Natural killer cell treated with Interleukin-12 subunit alpha and Interleukin-12 subunit beta and Interleukin-15 and Interleukin-18, amount 100 ng/mL, for 72 hours (primary cell): ENCODE measurements around the gene ZNF28. TPM values are rescaled to one million over a fixed set of nuclear protein-coding genes. Genes with fewer than 3 reads are reported as not detected.
"Not testable (repeated sequence)": the region's sequence is repeated elsewhere in the genome, so short reads cannot be mapped to it uniquely, and the experiment has no call there.

ENCODE experiments used
- ATAC-seq, 2 donors: fragments of 150-1000 bp; cut with Tn5 transposase in 1 of 2; sonication (Bioruptor Pico), chemical (Tn5 transposase) in 1 of 2; 2 replicates each; pipeline ENCODE4 v1.10.0; 2021
- DNase-seq: peaks from one replicate; pipeline ENCODE4 v3.0.0; 2022; ENCODE audit warnings: low spot score
- H3K27ac Mint-ChIP-seq, 2 donors: 1 replicate in 1 of 2; 2 replicates in 1 of 2; pipeline ENCODE4 v1.8.0; 2022; ENCODE audit warnings: mixed read lengths in 2 of 2, mild to moderate bottlenecking in 1 of 2, moderate library complexity in 1 of 2
- H3K27me3 Mint-ChIP-seq, 2 donors: 1 replicate in 1 of 2; 2 replicates in 1 of 2; pipeline ENCODE4 v1.8.0; 2022; ENCODE audit warnings: mixed read lengths in 2 of 2
- H3K36me3 Mint-ChIP-seq: one replicate; pipeline ENCODE4 v1.8.0; 2022; ENCODE audit warnings: mixed read lengths
- H3K4me1 Mint-ChIP-seq, 2 donors: 1 replicate in 1 of 2; 2 replicates in 1 of 2; pipeline ENCODE4 v1.8.0; 2022; ENCODE audit warnings: low read depth in 2 of 2, mixed read lengths in 2 of 2, mild to moderate bottlenecking in 1 of 2
- H3K4me3 Mint-ChIP-seq: one replicate; pipeline ENCODE4 v1.8.0; 2022; ENCODE audit warnings: mixed read lengths
- H3K9me3 Mint-ChIP-seq: 2 replicates; pipeline ENCODE4 v1.8.0; 2022; ENCODE audit warnings: mixed read lengths
- total RNA-seq, 2 donors: library from RNA; stranded (reverse); gene quantifications; one replicate each; pipeline ENCODE4 v1.2.3, GENCODE V29; 2022

Gene ZNF28
- total RNA-seq, 2 donors from 2014 or later: 11.3 to 24.7 TPM

- ATAC-seq (no peak), DNase-seq (no peak)
- Mint-ChIP-seq H3K27me3 (no peaks in the 10 kb centered on the region), H3K4me3 (no peak overlapping the region), H3K36me3 (peaks cover 39% of the 10 kb centered on the region), H3K27ac (no peak overlapping the region), H3K4me1 (peaks cover 0 to 3% of the 10 kb centered on the region in 2 donors), H3K9me3 (peaks cover 3% of the 10 kb centered on the region)
These were observed 11.6 kb downstream of the ZNF28 start for GRCh38 chr19:52809801-52810200.

- H3K9me3 Mint-ChIP-seq: peaks cover 35% of the 10 kb centered on the region
- H3K27ac Mint-ChIP-seq, DNase-seq, ATAC-seq, H3K4me1 Mint-ChIP-seq, H3K4me3 Mint-ChIP-seq, H3K27me3 Mint-ChIP-seq: not testable (repeated sequence)
- peaks cover 85% of the 10 kb centered on the region for H3K36me3 Mint-ChIP-seq
These were observed 21.3 kb downstream of the ZNF28 start for GRCh38 chr19:52799950-52800640.

GRCh38 chr19:52789440-52789839 is 32.0 kb downstream of the ZNF28 start:
- ATAC-seq: no peak
- H3K4me1 Mint-ChIP-seq: peaks cover 23 to 41% of the 10 kb centered on the region in 2 donors
- H3K27me3 Mint-ChIP-seq: no peaks in the 10 kb centered on the region
- H3K36me3 Mint-ChIP-seq: peaks cover 30% of the 10 kb centered on the region
- peaks cover 4% of the 10 kb centered on the region for H3K9me3 Mint-ChIP-seq
- no peak overlapping the region for H3K27ac Mint-ChIP-seq
- DNase-seq: no peak
- peak overlapping the region; percentile 15 for H3K4me3 Mint-ChIP-seq

- not testable (repeated sequence) for H3K9me3 Mint-ChIP-seq, H3K27me3 Mint-ChIP-seq
- DNase-seq: peak; percentile 91
- Mint-ChIP-seq H3K4me1 (peaks cover 32 to 48% of the 10 kb centered on the region in 2 donors), H3K4me3 (peak within 1 kb of the TSS; percentile 87), H3K27ac (peak within 1 kb of the TSS; percentile 61 to 90), H3K36me3 (peaks cover 32% of the 10 kb centered on the region)
- ATAC-seq: peak; percentile 99 to 100
These were observed 34.7 kb downstream of the ZNF28 start, which contains the start of gene ZNF600 for GRCh38 chr19:52786464-52787354. Gene ZNF600 (minus strand): TSS chr19:52786791. CDS start chr19:52778888, 7,903 bp downstream.

GRCh38 chr19:52786078-52786463 is 35.4 kb downstream of the ZNF28 start:
- H3K27ac Mint-ChIP-seq: peak overlapping the region; percentile 61 to 90
- H3K27me3 Mint-ChIP-seq: no peaks in the 10 kb centered on the region
- H3K4me1 Mint-ChIP-seq: peaks cover 32 to 45% of the 10 kb centered on the region in 2 donors
- ATAC-seq (peak; percentile 25 to 47), DNase-seq (no peak)
- H3K36me3 Mint-ChIP-seq: peaks cover 32% of the 10 kb centered on the region
- peak overlapping the region; percentile 87 for H3K4me3 Mint-ChIP-seq
- peaks cover 4% of the 10 kb centered on the region for H3K9me3 Mint-ChIP-seq

- peak overlapping the region; percentile 87 for H3K4me3 Mint-ChIP-seq
- H3K9me3 Mint-ChIP-seq: peaks cover 4% of the 10 kb centered on the region
- H3K27ac Mint-ChIP-seq: peak overlapping the region; percentile 61 to 90
- H3K36me3 Mint-ChIP-seq: peaks cover 37% of the 10 kb centered on the region
- H3K27me3 Mint-ChIP-seq: no peaks in the 10 kb centered on the region
- peaks cover 32 to 45% of the 10 kb centered on the region in 2 donors for H3K4me1 Mint-ChIP-seq
- DNase-seq (no peak), ATAC-seq (no peak)
These were observed 35.9 kb downstream of the ZNF28 start for GRCh38 chr19:52785506-52785905.

- H3K36me3 Mint-ChIP-seq: peaks cover 54% of the 10 kb centered on the region
- not testable (repeated sequence) for ATAC-seq, H3K4me3 Mint-ChIP-seq, H3K9me3 Mint-ChIP-seq, H3K27ac Mint-ChIP-seq, DNase-seq, H3K27me3 Mint-ChIP-seq
- H3K4me1 Mint-ChIP-seq: peaks cover 52 to 59% of the 10 kb centered on the region in 2 donors
These were observed 38.6 kb downstream of the ZNF28 start for GRCh38 chr19:52782864-52783263.

- Mint-ChIP-seq H3K36me3 (peaks cover 47% of the 10 kb centered on the region), H3K9me3 (no peaks in the 10 kb centered on the region), H3K27me3 (no peaks in the 10 kb centered on the region), H3K4me3 (peak overlapping the region; percentile 71), H3K27ac (peak overlapping the region; percentile 78 to 94), H3K4me1 (peaks cover 29 to 51% of the 10 kb centered on the region in 2 donors)
- peak; percentile 86 for DNase-seq
- ATAC-seq: peak; percentile 82 to 95
These were observed 42.6 kb downstream of the ZNF28 start for GRCh38 chr19:52778811-52779210.

- not testable (repeated sequence) for ATAC-seq, H3K4me3 Mint-ChIP-seq, DNase-seq, H3K27me3 Mint-ChIP-seq, H3K9me3 Mint-ChIP-seq, H3K27ac Mint-ChIP-seq
- Mint-ChIP-seq H3K36me3 (peaks cover 24% of the 10 kb centered on the region), H3K4me1 (peaks cover 0 to 11% of the 10 kb centered on the region in 2 donors)
These were observed 65.0 kb downstream of the ZNF28 start for GRCh38 chr19:52756447-52756846.

- H3K4me1 Mint-ChIP-seq: peaks cover 14 to 19% of the 10 kb centered on the region in 2 donors
- H3K4me3 Mint-ChIP-seq: no peak overlapping the region
- ATAC-seq: no peak
- no peaks in the 10 kb centered on the region for H3K27me3 Mint-ChIP-seq
- DNase-seq: no peak
- H3K36me3 Mint-ChIP-seq: peaks cover 4% of the 10 kb centered on the region
- no peak overlapping the region for H3K27ac Mint-ChIP-seq
- H3K9me3 Mint-ChIP-seq: no peaks in the 10 kb centered on the region
These were observed 71.7 kb downstream of the ZNF28 start for GRCh38 chr19:52749780-52750179.

- ATAC-seq (no peak), DNase-seq (no peak)
- no peaks in the 10 kb centered on the region for H3K9me3 Mint-ChIP-seq
- no peak overlapping the region for H3K27ac Mint-ChIP-seq
- no peaks in the 10 kb centered on the region for H3K36me3 Mint-ChIP-seq
- no peak overlapping the region for H3K4me3 Mint-ChIP-seq
- peaks cover 14 to 23% of the 10 kb centered on the region in 2 donors for H3K4me1 Mint-ChIP-seq
- H3K27me3 Mint-ChIP-seq: no peaks in the 10 kb centered on the region
These were observed 73.0 kb downstream of the ZNF28 start for GRCh38 chr19:52748336-52748950.
